ENCODE results near the gene FFAR3. TPM values are rescaled to one million over a fixed set of nuclear protein-coding genes. Genes with fewer than 3 reads are reported as not detected.

FFAR3 gene
- total and polyA plus RNA-seq, 2 of the 8 experiments (the other 6 are each of a cell fraction or from before 2014, with no cell fraction given) = not detected

- Histone ChIP-seq H3K4me2 (ENCODE audit: insufficient read depth in 1 of 2, low read depth in 2 of 2, low read length in 2 of 2) (no peak overlapping the region), H3K18ac (ENCODE audit: extremely low read depth, low read length) (no peak overlapping the region), H3K9ac (replicated peaks in 1 of 4; ENCODE audit: extremely low read depth in 1 of 4, low read depth in 3 of 4, low read length in 3 of 4) (no peak overlapping the region), H2BK20ac (ENCODE audit: low read length) (no peak overlapping the region), H3K27me3 (replicated peaks in 1 of 4; ENCODE audit: control insufficient read depth in 3 of 4, extremely low read depth in 1 of 4, insufficient read depth in 3 of 4, low read length in 3 of 4) (no peaks in the 10 kb centered on the region), H4K91ac (replicated peaks; ENCODE audit: insufficient read length, low read length) (no peak overlapping the region), H3K27ac (ENCODE audit: low read depth, low read length) (no peak overlapping the region), H4K5ac (ENCODE audit: insufficient read length, low read depth, low read length) (no peak overlapping the region), H3K79me1 (ENCODE audit: low read depth, low read length) (no peaks in the 10 kb centered on the region), H2BK15ac (ENCODE audit: low read length) (no peak overlapping the region), H2BK120ac (replicated peaks; ENCODE audit: low read depth, low read length) (no peak overlapping the region), H4K20me1 (replicated peaks in 1 of 2; ENCODE audit: control insufficient read depth in 1 of 2, insufficient read depth in 2 of 2, low read length in 2 of 2) (no peaks in the 10 kb centered on the region), H3K23ac (ENCODE audit: insufficient read length) (no peak overlapping the region), H3K23me2 (ENCODE audit: low read depth, low read length) (no peaks in the 10 kb centered on the region), H3K4me3 (ENCODE audit: extremely low read depth in 1 of 4, insufficient read depth in 2 of 4, low read depth in 3 of 4, low read length in 4 of 4) (no peak overlapping the region), H2AK5ac (ENCODE audit: low read depth, low read length) (no peak overlapping the region), H3K4me1 (replicated peaks in 1 of 4; ENCODE audit: control insufficient read depth in 3 of 4, insufficient read depth in 4 of 4, low read length in 3 of 4) (no peaks in the 10 kb centered on the region), H3K79me2 (ENCODE audit: control insufficient read depth in 1 of 2, insufficient read depth in 2 of 2, low read length in 2 of 2) (no peaks in the 10 kb centered on the region), H3K36me3 (ENCODE audit: control insufficient read depth in 2 of 4, insufficient read depth in 4 of 4, low read length in 3 of 4) (no peaks in the 10 kb centered on the region), H3K9me3 (ENCODE audit: insufficient read depth in 2 of 2, low read depth in 1 of 2, low read length in 1 of 2) (no peaks in the 10 kb centered on the region), H4K8ac (ENCODE audit: extremely low read depth, insufficient read depth, low read length) (no peak overlapping the region), H3K14ac (ENCODE audit: insufficient read length) (no peak overlapping the region), H2BK12ac (ENCODE audit: low read depth, low read length) (no peak overlapping the region), H2AFZ (ENCODE audit: low read length) (no peak overlapping the region), H3K4ac (replicated peaks; ENCODE audit: insufficient read length, low read depth, low read length) (no peak overlapping the region), H3K56ac (replicated peaks; ENCODE audit: insufficient read length, low read depth, low read length) (no peak overlapping the region), H2BK5ac (ENCODE audit: low read depth, low read length) (no peak overlapping the region)
- CTCF ChIA-PET (ENCODE audit: partially characterized antibody) = interaction anchor here (1.8 to 2.5 kb wide), 3 partner anchors 14 to 173 kb away, joined by 4 to 9 read pairs (median 5); no protein-coding TSS in a partner anchor
- FAIRE-seq (no peak), DNase-seq (ENCODE audit: low read depth in 1 of 2, low spot score in 2 of 2) (no peak)
- POLR2A ChIA-PET (ENCODE audit: partially characterized antibody) = no interaction called here
- 84% methylated on average over 10 of the region's 13 CpGs; no CpG with 5 or more reads in 1 of the 2 experiments for WGBS, 2 experiments (ENCODE audit: extremely low coverage in 1 of 2, insufficient coverage in 1 of 2, insufficient read length in 1 of 2, insufficient replicate concordance in 2 of 2, low coverage in 1 of 2, low lambda C conversion rate in 2 of 2, missing lambda C conversion rate in 1 of 2)
- TF ChIP-seq RAD21 (IDR thresholded peaks at IDR 0.05 in 1 of 2, conservative IDR thresholded peaks at IDR 0.05 in 1 of 2; ENCODE audit: low read depth in 2 of 2, low read length in 2 of 2) = no peak
- no peak for TF ChIP-seq CTCF (IDR thresholded peaks at IDR 0.05; ENCODE audit: control extremely low read depth in 1 of 3, insufficient read depth in 1 of 3, low read depth in 1 of 3, low read length in 3 of 3)
- no peak for TF ChIP-seq POLR2A (IDR thresholded peaks at IDR 0.05; ENCODE audit: control extremely low read depth in 1 of 2, low read depth in 2 of 2, low read length in 2 of 2)
- no peak for TF ChIP-seq TBP (IDR thresholded peaks at IDR 0.05; ENCODE audit: low read depth, low read length)
- TF ChIP-seq CBX5 (IDR thresholded peaks at IDR 0.05; ENCODE audit: low read depth, low read length) = no peak
- TF ChIP-seq CTBP2 (IDR thresholded peaks at IDR 0.05; ENCODE audit: borderline replicate concordance, insufficient read depth, insufficient read length, low read length) = no peak
- no peak for TF ChIP-seq ASH2L (IDR thresholded peaks at IDR 0.05; ENCODE audit: low read length)
- TF ChIP-seq RFX5 (IDR thresholded peaks at IDR 0.05; ENCODE audit: borderline replicate concordance, low read depth, low read length) = no peak
- no peak for TF ChIP-seq POU5F1 (IDR thresholded peaks at IDR 0.05; ENCODE audit: low read depth, low read length)
These were observed 20.3 kb upstream of the FFAR3 start for GRCh38 chr19:35337984-35338296.

Measured in H1 (cell line).